Activated CD4-positive, alpha-beta T cell treated with anti-CD3 and anti-CD28 coated beads for 36 hours (primary cell): Measurements from ENCODE around the gene SBF2. TPM values are rescaled to one million over a fixed set of nuclear protein-coding genes. Genes with fewer than 3 reads are reported as not detected.
A peak's percentile ranks its signal among the peaks of the same experiment; 100 is the strongest.
"Not testable (repeated sequence)": the region's sequence is repeated elsewhere in the genome, so short reads cannot be mapped to it uniquely, and the experiment has no call there.

Experiments used
- ATAC-seq: fragments of 200-7000 bp; cut with Tn5 transposase; one replicate; pipeline ENCODE4 v1.10.0; 2021; ENCODE audit warnings: mild to moderate bottlenecking, moderate library complexity
- CTCF ChIA-PET: fragments of 350-600 bp; sonication (Branson Sonifier 250); formaldehyde crosslinking; loops from one replicate; lab custom pipeline; 2021; ENCODE audit warnings: antibody characterized with exemption; lab: Charles Lee
- POLR2A ChIA-PET: fragments of 350-600 bp; sonication (Branson Sonifier 250); formaldehyde crosslinking; loops from one replicate; lab custom pipeline; 2021; ENCODE audit warnings: antibody characterized with exemption, inconsistent platforms; lab: Charles Lee
- DNase-seq: peaks from one replicate; pipeline ENCODE4 v3.0.0-alpha.2; 2020
- H3K27ac Mint-ChIP-seq: one replicate; pipeline ENCODE4 v1.8.0; 2021; ENCODE audit warnings: mixed read lengths
- H3K27me3 Mint-ChIP-seq: one replicate; pipeline ENCODE4 v1.8.0; 2021; ENCODE audit warnings: mixed read lengths
- H3K36me3 Mint-ChIP-seq: one replicate; pipeline ENCODE4 v1.8.0; 2021; ENCODE audit warnings: low read depth, mixed read lengths
- H3K4me1 Mint-ChIP-seq: one replicate; pipeline ENCODE4 v1.8.0; 2021; ENCODE audit warnings: mixed read lengths
- H3K4me3 Mint-ChIP-seq: one replicate; pipeline ENCODE4 v1.8.0; 2021; ENCODE audit warnings: mild to moderate bottlenecking, moderate library complexity, mixed read lengths
- H3K9me3 Mint-ChIP-seq: one replicate; pipeline ENCODE4 v1.8.0; 2021; ENCODE audit warnings: low read depth, mixed read lengths
- intact Hi-C, 2 experiments: fragments of 100-400 bp; cut with DNase I in 1 of 2; cut with micrococcal nuclease in 1 of 2; formaldehyde crosslinking; loops; one replicate each; pipeline versions ENCODE4 v1.14.2 to v1.15.1; 2022 to 2024; cut with DNase I, micrococcal nuclease
- total RNA-seq, 2 experiments: library from RNA; stranded (reverse); gene quantifications; one replicate each; pipeline ENCODE4 v1.2.3, GENCODE V29; 2021

Gene SBF2
- total RNA-seq, 2 experiments from 2014 or later: 7.1 to 8.1 TPM

DNA sequence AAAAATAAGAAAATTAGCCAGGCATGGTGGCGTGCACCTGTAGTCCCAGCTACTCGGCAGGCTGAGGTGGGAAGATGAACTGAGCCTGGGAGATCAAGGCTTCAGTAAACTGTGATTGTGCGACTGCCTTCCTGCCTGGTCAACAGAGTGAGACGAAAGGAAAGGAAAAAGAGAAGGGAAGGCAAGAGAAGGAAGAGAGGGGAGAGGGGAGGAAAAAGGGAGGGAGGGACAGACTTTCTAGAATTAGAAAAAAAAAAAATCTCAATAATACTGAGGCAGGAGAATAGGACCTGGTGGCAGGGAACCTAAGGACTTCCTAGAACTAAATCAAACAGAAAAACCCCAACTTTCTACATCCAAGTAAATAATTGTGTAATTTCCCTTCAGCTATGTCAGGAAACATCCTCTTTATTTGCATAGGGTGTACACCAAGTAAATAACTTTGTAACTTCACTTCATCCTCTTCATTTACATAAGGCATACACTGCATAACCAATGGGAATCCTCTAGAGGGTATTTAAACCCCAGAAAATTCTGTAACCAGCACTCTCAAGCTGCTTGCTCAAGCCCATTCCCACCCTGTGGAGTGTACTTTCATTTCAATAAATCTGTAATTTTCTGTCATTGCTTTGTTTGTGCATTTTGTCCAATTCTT, 8.7 kb downstream of the SBF2 start:
- no peaks in the 10 kb centered on the region for H3K9me3 Mint-ChIP-seq
- peaks cover 2% of the 10 kb centered on the region for H3K36me3 Mint-ChIP-seq
- ChIA-PET POLR2A (no interaction called here), CTCF (interaction anchor here (0.6 to 0.9 kb wide), 2 partner anchors 34 to 653 kb away, joined by 3 read pairs; no protein-coding TSS in a partner anchor)
- intact Hi-C loops: no loop called here
- DNase-seq (no peak), ATAC-seq (no peak)
- H3K27ac Mint-ChIP-seq: no peak overlapping the region
- H3K27me3 Mint-ChIP-seq: peaks cover 3% of the 10 kb centered on the region
- no peak overlapping the region for H3K4me3 Mint-ChIP-seq
- H3K4me1 Mint-ChIP-seq: peaks cover 2% of the 10 kb centered on the region

DNA sequence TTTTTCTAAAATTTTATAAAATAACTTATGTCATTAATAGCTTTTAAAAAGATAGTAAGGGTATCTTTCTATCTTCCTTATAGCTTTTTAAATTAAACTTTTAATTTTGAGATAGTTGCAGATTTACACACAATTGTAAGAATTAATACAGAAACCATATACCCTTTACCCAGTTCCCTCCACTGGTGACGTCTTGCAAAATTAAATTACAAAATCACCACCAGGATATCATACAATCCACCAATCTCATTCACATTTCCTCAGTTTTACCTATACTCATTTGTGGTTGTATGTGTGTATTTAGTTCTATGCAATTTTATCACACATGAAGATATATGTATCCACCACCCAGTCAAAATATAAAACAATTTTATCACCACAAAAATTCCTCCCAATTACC, 10.0 kb downstream of the SBF2 start:
- DNase-seq: no peak
- POLR2A ChIA-PET: no interaction called here
- H3K4me1 Mint-ChIP-seq: peaks cover 2% of the 10 kb centered on the region
- H3K27me3 Mint-ChIP-seq: peaks cover 3% of the 10 kb centered on the region
- H3K4me3 Mint-ChIP-seq: no peak overlapping the region
- H3K27ac Mint-ChIP-seq: no peak overlapping the region
- CTCF ChIA-PET: interaction anchor here (1.0 kb wide), 1 partner anchor 17 kb away, joined by 5 read pairs; no protein-coding TSS in a partner anchor
- no peaks in the 10 kb centered on the region for H3K9me3 Mint-ChIP-seq
- no peak for ATAC-seq
- H3K36me3 Mint-ChIP-seq: peaks cover 2% of the 10 kb centered on the region
- intact Hi-C loops: no loop called here

DNA sequence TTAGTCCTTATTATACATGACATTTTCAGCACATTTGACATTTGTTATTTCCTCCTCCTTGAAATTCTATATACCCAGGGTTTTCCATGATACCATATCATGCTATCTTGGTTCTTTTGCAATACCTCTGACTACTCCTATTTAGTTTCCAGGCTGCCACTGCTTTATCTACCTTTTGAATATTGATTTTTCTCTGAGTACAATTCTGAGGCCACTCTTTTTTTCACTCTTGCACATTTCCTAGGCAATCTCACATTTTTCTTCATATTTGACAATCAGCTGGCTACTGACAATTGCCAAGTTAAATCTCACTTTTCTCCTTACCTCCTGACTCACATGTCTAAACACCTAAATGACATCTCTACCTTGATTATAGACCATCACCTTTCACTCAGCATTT, 11.9 kb downstream of the SBF2 start:
- ChIA-PET POLR2A (no interaction called here), CTCF (interaction anchor here (0.7 to 1.1 kb wide), 2 partner anchors 19 to 22 kb away, joined by 3 to 4 read pairs; no protein-coding TSS in a partner anchor)
- H3K4me1 Mint-ChIP-seq: peaks cover 2% of the 10 kb centered on the region
- DNase-seq (no peak), ATAC-seq (no peak)
- intact Hi-C loops: no loop called here
- no peaks in the 10 kb centered on the region for H3K9me3 Mint-ChIP-seq
- H3K27ac Mint-ChIP-seq: no peak overlapping the region
- no peak overlapping the region for H3K4me3 Mint-ChIP-seq
- no peaks in the 10 kb centered on the region for H3K36me3 Mint-ChIP-seq
- peaks cover 3% of the 10 kb centered on the region for H3K27me3 Mint-ChIP-seq

DNA sequence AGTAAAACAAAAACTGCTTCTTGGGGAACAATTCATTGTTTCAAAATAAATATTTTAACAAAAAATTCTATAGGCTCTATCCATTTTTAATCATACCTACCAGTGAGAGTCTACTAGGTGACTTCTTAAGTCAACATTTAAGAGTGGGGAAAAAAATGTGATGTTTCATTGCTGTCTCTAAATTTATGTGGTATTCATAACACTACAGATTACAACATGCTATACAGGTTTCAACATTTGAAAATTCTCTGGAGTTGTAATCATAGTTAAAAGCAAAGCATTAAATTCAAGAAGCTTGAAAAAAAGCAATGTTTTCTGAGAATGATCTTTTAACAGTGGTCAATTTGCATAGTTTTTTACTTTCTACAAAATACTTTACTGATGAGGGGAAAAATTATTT, 18.3 kb downstream of the SBF2 start:
- H3K27ac Mint-ChIP-seq: no peak overlapping the region
- intact Hi-C loops: no loop called here
- no peaks in the 10 kb centered on the region for H3K36me3 Mint-ChIP-seq
- ATAC-seq (no peak), DNase-seq (no peak)
- no peaks in the 10 kb centered on the region for H3K27me3 Mint-ChIP-seq
- H3K9me3 Mint-ChIP-seq: no peaks in the 10 kb centered on the region
- peaks cover 7% of the 10 kb centered on the region for H3K4me1 Mint-ChIP-seq
- ChIA-PET POLR2A (no interaction called here), CTCF (interaction anchor here (0.6 kb wide), 1 partner anchor 12 kb away, joined by 3 read pairs; no protein-coding TSS in a partner anchor)
- no peak overlapping the region for H3K4me3 Mint-ChIP-seq

DNA sequence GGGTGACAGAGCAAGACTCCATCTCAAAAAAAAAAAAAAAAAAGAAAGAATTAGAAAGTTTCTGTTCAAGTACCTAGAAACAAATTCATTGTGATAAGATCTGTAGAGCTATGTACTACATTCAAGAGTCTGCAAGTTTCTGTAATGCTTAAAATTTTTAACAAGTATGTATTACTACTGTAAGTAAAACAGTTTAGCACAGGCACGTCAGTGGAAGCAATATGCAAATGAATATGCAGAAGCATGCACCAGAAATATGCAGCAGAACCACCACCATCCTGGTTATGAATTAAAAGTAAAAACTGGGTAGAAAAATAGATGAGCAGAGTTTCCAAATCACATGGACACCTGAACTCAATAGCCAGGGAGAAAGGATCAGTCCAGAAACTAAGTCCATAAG, 19.3 kb downstream of the SBF2 start:
- Mint-ChIP-seq H3K36me3 (no peaks in the 10 kb centered on the region), H3K9me3 (no peaks in the 10 kb centered on the region), H3K4me1 (peaks cover 7% of the 10 kb centered on the region), H3K27me3 (no peaks in the 10 kb centered on the region), H3K27ac (no peak overlapping the region), H3K4me3 (no peak overlapping the region)
- ChIA-PET CTCF (interaction anchor here (0.7 kb wide), 1 partner anchor 981 kb away, joined by 4 read pairs; no protein-coding TSS in a partner anchor), POLR2A (no interaction called here)
- no peak for ATAC-seq
- no peak for DNase-seq
- intact Hi-C loops: no loop called here

DNA sequence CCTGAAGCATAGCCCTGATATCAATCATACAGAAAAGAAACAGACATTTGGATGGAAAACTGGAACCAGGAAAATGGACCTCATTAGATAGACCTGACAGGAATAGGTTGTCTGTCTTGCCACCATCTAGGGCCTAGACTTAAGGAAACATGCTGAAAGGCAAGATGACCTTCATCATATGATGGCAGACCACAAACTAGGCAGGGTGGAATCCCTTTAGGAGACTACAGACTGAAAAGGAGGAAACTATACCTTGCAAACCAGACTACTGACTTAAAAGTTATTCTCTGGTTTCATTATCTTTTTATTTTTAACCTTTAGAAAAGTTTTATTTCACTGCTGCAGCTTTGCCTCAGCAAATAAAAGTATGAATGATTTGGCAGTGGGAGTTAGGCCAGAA, 20.3 kb downstream of the SBF2 start:
- Mint-ChIP-seq H3K27ac (no peak overlapping the region), H3K9me3 (no peaks in the 10 kb centered on the region), H3K4me3 (no peak overlapping the region), H3K36me3 (no peaks in the 10 kb centered on the region), H3K27me3 (no peaks in the 10 kb centered on the region), H3K4me1 (peaks cover 7% of the 10 kb centered on the region)
- DNase-seq (no peak), ATAC-seq (no peak)
- POLR2A ChIA-PET: no interaction called here
- CTCF ChIA-PET: interaction anchor here (0.7 kb wide), 1 partner anchor 9 kb away, joined by 3 read pairs; no protein-coding TSS in a partner anchor
- intact Hi-C loops: no loop called here

DNA sequence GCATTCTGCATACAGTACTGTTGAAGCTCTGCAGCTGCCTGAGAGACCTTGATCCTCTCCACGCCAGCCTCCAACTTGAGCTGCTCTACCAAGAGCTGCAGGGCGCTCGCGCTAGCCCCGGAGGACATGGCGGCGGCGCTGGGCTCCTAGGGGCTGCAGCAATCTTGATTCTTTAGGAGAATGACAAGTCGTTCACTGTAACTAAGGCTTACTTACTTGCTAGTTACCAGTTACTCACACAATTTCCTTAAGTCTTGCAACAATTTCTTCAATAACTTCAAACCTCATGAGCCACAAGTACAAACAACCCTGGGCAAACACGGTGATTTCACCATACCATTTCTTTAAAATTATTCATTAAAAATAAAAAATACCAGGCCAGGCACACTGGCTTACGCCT, 21.9 kb downstream of the SBF2 start:
- no peak overlapping the region for H3K4me3 Mint-ChIP-seq
- intact Hi-C loops: no loop called here
- no peak for DNase-seq
- no peaks in the 10 kb centered on the region for H3K36me3 Mint-ChIP-seq
- H3K27me3 Mint-ChIP-seq: no peaks in the 10 kb centered on the region
- ChIA-PET CTCF (no interaction called here), POLR2A (no interaction called here)
- H3K27ac Mint-ChIP-seq: no peak overlapping the region
- H3K9me3 Mint-ChIP-seq: no peaks in the 10 kb centered on the region
- peaks cover 7% of the 10 kb centered on the region for H3K4me1 Mint-ChIP-seq
- peak; percentile 68 for ATAC-seq

DNA sequence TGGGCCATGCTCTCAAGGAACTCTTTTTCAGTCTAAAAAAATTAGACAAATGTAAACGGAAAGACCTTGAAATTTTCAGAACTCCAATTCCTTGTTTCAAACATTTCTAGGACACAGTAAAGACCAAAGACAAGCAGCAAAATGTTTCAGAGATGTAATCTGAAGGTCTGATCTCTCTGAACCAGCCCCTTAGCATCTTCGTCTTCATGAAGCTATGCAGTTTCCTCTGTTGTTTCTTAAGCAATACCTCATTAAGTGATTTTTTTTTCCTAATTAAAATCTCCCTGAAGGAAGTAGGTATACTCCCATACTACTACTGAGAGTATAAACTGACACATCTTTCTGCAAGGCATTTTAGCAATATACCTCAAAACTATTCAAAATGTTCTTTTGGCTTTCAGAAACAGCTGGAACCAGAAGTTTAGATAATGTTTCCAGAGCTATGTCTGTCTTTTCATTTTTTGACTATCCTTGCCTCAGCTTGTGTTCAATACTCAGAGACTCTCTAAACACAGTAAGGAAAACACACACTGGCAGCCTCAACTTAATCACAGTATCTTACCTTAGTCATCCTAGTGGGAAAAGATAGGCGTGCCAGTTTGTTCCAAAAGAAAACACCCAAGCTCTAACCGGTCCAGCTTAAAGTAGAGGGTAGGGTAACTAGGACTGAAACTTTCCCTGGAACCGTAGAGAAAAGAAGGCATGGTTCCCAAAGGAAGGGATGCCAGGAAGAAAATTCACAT, 25.1 kb downstream of the SBF2 start:
- Mint-ChIP-seq H3K4me1 (peaks cover 3% of the 10 kb centered on the region), H3K4me3 (no peak overlapping the region), H3K9me3 (no peaks in the 10 kb centered on the region), H3K27ac (no peak overlapping the region), H3K36me3 (no peaks in the 10 kb centered on the region), H3K27me3 (no peaks in the 10 kb centered on the region)
- intact Hi-C loops: no loop called here
- ChIA-PET CTCF (interaction anchor here (0.5 to 1.4 kb wide), 6 partner anchors 12 to 60 kb away, joined by 3 to 5 read pairs (median 4); no protein-coding TSS in a partner anchor), POLR2A (no interaction called here)
- ATAC-seq (no peak), DNase-seq (no peak)

DNA sequence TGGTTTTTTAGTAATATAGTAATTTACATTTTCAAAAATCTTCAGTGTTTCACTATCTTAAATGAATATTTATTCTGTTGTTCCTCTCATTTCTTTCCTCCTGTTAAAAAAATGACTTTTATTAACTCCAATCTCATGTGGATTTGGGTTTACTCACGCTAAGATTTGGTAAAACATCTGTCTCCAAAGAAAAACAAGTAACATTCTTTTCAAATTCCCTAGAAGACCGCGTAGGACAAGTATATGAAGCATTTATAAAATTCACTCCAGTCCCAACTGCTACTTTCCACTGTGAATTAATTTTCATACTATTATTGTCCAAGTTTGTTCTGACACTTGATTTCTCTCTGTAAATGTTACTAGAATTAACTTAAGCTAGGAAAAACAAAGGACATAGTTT, 26.2 kb downstream of the SBF2 start:
- H3K36me3 Mint-ChIP-seq: no peaks in the 10 kb centered on the region
- ChIA-PET CTCF (interaction anchor here (0.6 kb wide), 1 partner anchor 328 kb away, joined by 3 read pairs; no protein-coding TSS in a partner anchor), POLR2A (no interaction called here)
- intact Hi-C loops: no loop called here
- H3K27me3 Mint-ChIP-seq: no peaks in the 10 kb centered on the region
- no peaks in the 10 kb centered on the region for H3K4me1 Mint-ChIP-seq
- H3K9me3 Mint-ChIP-seq: no peaks in the 10 kb centered on the region
- ATAC-seq: no peak
- no peak overlapping the region for H3K4me3 Mint-ChIP-seq
- DNase-seq: no peak
- H3K27ac Mint-ChIP-seq: no peak overlapping the region

DNA sequence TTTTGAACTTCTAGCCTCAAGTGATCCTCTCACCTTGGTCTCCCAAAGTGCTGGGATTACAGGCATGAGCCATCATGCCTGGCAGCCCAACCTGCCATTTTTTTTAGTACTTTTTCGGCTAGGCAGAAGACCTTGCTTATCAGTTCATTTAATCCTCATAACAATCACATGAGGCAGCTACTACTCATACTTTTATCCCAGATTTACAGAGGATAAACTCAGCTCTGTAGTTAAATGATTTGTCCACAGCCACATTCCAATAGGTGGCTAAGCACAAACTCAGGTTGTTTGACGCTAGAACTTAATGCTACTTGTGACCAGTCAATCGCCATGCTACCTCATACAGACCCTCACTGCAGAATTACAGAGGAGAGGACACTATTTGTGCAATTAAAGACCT, 28.1 kb downstream of the SBF2 start:
- ChIA-PET POLR2A (no interaction called here), CTCF (no interaction called here)
- no peaks in the 10 kb centered on the region for H3K36me3 Mint-ChIP-seq
- no peaks in the 10 kb centered on the region for H3K9me3 Mint-ChIP-seq
- H3K4me1 Mint-ChIP-seq: no peaks in the 10 kb centered on the region
- intact Hi-C loops: no loop called here
- DNase-seq (no peak), ATAC-seq (no peak)
- no peak overlapping the region for H3K27ac Mint-ChIP-seq
- no peak overlapping the region for H3K4me3 Mint-ChIP-seq
- no peaks in the 10 kb centered on the region for H3K27me3 Mint-ChIP-seq

DNA sequence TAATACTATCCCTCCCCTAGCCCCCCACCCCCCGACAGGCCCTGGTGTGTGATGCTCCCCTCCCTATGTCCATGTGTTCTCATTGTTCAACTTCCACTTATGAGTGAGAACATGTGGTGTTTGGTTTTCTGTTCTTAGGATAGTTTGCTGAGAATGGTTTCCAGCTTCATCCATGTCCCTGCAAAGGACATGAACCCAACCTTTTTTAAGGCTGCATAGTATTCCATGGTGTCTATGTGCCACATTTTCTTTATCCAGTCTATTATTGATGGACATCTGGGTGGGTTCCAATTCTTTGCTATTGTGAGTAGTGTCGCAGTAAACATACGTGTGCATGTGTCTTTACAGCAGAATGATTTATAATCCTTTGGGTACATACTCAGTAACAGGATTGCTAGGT, 29.3 kb downstream of the SBF2 start:
- H3K4me1 Mint-ChIP-seq, H3K9me3 Mint-ChIP-seq, DNase-seq, intact Hi-C loops, ATAC-seq, POLR2A ChIA-PET, H3K27ac Mint-ChIP-seq, H3K4me3 Mint-ChIP-seq, H3K36me3 Mint-ChIP-seq, CTCF ChIA-PET, H3K27me3 Mint-ChIP-seq: not testable (repeated sequence)

DNA sequence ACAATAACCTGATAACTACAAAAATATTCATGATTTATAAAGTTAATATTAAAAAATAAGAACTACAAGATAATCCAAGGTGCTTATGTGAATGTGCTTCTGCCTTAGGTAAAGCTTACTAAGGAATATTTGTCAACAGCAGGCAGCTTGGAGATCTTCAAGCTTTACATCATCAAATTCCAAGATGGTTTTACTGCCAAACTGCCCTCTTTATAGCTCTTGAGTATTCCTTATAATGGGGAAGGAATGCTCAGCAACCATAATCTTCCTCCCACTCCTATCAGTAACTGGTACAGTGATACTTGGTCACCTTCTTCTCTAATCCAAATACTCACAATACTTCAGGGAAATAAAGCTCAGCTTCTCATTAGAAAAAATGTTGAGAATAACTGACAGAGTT, 30.1 kb downstream of the SBF2 start:
- intact Hi-C loops: no loop called here
- no peaks in the 10 kb centered on the region for H3K4me1 Mint-ChIP-seq
- ChIA-PET POLR2A (no interaction called here), CTCF (interaction anchor here (1.0 kb wide), 1 partner anchor 18 kb away, joined by 3 read pairs; no protein-coding TSS in a partner anchor)
- H3K9me3 Mint-ChIP-seq: no peaks in the 10 kb centered on the region
- H3K27ac Mint-ChIP-seq: no peak overlapping the region
- DNase-seq: no peak
- H3K4me3 Mint-ChIP-seq: no peak overlapping the region
- no peaks in the 10 kb centered on the region for H3K27me3 Mint-ChIP-seq
- no peak for ATAC-seq
- no peaks in the 10 kb centered on the region for H3K36me3 Mint-ChIP-seq
